ENCODE results near the gene SPIRE1. TPM values are rescaled to one million over a fixed set of nuclear protein-coding genes. Genes with fewer than 3 reads are reported as not detected.
"Not testable (repeated sequence)": the region's sequence is repeated elsewhere in the genome, so short reads cannot be mapped to it uniquely, and the experiment has no call there.

SPIRE1 gene
- total RNA-seq, 1 donor from 2014 or later = 41.0 TPM

DNA sequence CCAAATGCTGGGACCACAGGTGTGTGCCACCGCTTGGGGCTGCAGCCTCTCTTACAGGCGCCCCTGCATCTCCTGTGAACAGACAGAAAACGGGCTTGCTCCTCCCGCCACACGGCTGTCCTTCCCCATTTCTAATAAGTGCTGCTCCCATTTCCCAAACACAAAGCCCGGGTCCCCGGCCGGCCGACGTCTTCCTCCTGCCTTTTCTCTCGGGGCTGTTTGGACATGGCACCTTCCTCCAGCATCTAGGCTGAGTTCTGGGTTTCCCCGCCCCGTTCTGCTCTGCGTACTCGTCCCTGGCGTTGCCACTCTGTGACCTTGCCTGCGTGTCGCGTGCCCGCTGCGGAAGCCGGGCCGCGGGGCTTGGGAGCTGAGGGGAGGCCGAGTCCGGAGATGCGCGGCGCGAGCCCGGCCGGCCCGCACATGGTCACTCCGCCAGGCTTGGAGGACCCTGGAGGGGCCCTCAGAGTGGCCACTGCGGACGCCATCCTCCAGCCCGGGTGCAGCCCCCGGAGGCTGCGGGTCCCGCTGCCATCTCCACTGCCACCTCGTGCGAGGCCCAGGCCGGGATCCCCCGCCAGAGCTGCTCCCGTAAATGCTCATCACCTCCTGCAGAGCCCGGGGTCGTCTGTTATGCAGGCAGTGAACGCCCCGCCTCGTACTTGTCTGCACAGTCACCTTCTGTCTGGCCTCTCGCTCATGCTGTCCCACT, 223.9 kb downstream of the SPIRE1 start:
- ATAC-seq (no peak), DNase-seq (no peak)
- intact Hi-C loops (cut with micrococcal nuclease) = no loop called here

DNA sequence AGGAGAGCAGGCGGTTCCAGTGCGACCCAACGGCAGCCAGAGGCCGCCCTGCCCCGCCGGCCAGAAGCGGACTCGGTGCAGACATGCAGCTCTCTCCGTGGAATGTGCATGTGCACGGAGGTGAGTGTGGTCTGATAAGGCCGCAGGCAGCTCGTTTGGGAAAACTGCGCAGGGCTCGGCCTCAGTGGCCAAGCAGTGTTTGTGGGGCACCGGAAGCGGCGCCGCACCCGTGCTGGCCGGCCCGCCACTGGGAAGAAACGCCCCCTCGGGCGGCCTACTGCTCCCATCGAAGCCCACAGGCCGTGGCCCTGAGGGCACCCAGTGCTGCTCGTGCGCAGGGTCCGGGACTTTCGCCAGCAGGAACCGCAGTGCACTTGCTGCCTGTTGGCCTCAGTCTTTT, 225.0 kb downstream of the SPIRE1 start:
- ATAC-seq (no peak), DNase-seq (no peak)
- intact Hi-C loops (cut with micrococcal nuclease) = no loop called here

DNA sequence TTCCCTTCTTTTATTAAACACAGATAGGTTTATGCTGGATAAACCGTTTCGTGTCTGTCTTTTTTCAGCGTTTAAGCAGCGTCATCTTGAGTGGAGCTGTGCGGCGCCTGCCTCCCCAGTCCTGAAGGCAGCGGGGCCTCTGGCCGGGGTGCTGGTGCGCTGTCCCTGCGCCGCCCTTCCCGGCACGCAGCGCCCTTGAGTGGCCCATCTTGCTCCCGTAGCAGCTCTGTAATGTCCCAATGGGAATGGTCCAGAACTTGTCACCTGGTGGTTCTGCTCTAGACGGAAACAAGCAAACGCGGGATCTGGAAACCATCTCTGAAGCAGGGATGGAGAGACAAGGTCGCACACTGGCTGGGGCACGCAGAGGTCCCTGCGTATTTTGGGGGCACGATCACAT, 225.7 kb downstream of the SPIRE1 start:
- DNase-seq (no peak), ATAC-seq (no peak)
- intact Hi-C loops (cut with micrococcal nuclease) = no loop called here

DNA sequence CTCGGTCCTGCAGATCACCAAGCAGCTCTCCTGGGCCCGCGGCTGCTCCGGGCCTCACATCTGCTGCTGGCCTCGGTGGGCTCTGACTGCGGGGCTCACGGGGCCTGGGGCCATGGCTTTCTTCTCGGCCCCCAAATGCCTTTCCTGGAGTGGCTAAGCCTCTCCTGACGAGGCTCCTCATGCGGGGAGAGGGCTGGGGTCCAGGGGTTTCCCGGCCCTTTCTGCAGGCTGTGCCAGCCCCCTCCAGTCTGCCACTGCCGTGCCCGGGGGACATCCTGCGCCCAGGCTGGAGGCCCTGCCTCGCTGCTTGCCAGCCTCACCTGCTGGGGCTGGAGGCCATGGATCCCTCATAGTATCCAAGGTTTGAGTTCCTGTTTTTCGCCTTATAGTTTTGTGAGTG, 226.3 kb downstream of the SPIRE1 start:
- intact Hi-C loops (cut with micrococcal nuclease) = no loop called here
- ATAC-seq (no peak), DNase-seq (no peak)

DNA sequence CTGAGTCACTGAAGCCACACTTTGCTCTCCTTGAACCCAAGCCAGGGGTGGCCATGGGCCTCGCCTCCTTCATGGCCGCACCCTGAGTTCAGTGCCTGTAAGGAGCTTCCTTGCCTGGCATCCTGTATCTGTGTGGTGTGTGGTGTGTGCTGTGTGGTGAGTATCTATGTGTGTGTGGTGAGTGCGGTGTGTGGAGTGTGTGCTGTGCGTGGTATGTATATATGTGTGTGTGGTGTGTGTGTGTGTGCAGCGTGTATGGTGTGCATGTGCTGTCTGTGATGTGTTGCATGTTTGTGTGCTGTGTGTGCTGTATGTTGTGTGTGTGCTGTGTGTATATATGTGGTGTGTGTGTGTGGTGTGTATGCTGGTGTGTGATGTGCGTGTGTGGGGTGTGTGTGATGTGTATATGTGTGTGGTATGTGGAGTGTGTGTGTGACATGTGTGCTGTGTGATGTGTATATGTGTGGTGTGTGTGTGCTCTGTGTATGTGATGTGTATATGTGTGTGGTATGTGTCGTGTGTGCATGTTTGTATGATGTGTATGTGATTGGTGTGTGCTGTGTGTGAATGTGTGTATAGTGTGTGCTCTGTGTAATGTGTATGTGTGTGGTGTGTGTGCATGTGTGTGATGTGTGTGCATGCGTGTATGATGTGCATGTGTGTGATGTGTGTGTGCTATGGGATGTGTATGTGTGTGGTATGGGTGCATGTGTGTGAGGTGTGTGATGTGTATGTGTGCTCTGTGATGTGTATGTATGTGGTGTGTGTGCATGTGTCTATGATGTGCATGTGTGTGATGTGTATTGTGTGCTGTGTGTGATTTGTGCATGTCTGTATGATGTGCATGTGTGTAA, 227.5 kb downstream of the SPIRE1 start:
- intact Hi-C loops (cut with micrococcal nuclease) = no loop called here
- ATAC-seq = no peak
- DNase-seq = no peak

DNA sequence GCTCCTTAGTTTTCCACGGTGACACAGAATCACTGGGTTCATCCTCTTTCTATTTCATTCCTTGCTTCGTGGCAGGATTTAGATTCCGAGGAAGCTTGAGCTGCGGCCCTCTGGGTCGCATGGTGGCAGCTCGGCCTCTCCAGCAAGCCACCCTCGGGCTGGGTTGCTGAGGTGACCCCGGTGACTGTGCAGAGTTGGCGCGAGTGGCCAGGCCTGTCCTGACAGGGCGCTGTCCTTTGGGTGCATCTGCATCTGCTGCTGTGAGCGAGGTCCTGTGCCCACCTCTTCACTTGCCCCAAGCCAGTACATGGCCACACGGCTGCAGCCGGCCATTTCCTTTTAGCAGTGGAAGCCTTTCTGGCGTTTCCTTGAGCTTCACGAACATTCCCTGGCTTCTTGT, 228.4 kb downstream of the SPIRE1 start:
- intact Hi-C loops (cut with micrococcal nuclease) = no loop called here
- no peak for ATAC-seq

DNA sequence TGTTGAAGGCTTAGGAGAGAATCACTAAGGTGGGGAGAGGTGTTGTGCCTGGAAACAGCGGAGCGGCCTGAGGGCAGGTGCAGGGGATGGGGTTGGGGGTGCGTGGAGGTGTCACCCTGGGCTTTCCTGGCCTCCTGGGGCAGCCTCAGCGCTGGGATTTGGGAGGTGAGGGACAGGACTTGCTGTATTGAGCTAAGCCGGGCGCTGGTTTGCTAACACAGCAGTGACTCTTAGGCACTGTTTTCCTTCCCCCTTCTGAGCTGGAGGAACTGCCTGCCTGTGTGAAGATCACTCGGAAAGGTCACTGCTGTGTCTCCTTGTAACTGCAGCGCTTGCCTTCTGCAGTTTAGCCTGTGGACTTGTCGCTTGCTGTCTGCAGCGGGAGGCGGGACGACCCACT, 229.0 kb downstream of the SPIRE1 start:
- no peak for DNase-seq
- intact Hi-C loops (cut with micrococcal nuclease) = no loop called here

More for the DNA sequence above, 228.4 kb downstream of the SPIRE1 start:
- no peak for DNase-seq

DNA sequence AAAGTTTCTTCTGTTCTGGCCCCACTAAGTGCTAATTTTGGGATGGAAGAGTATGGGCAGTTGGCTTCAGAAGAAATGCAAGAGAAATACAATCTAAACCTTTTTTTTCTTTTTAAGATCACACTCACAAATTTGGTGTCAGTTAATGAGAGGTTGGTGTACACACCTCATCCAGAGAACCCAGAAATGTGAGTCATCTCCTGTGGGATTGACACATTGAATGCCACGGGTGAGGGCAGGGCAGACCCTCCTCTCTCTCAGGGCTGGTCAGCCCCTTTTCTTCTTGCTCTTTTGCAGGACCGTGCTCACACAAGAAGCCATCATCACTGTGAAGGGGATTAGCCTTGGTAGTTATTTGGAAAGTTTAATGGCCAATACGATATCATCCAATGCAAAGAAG, 231.0 kb downstream of the SPIRE1 start:
- ATAC-seq (no peak), DNase-seq (no peak)
- intact Hi-C loops (cut with micrococcal nuclease) = no loop called here

More for the DNA sequence above, 229.0 kb downstream of the SPIRE1 start:
- ATAC-seq = no peak

DNA sequence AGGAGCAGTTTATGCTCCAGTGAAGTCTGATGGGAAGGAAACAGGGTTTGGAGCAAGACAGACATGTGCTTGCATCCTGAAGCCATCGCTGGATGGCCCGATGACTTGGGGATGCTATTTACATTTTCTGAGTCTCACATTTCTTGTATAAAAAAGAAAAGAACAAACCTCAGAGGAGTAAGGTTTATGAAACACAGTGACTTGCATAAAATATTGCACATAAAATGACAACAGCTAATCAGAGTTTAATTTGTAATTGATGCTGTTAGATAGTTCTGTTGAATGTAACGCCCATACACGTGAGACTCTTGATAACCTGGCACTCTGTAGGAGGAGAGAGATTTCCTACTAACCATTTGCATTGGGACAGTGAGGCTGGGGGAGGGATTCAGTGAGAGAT, 233.7 kb downstream of the SPIRE1 start:
- intact Hi-C loops (cut with micrococcal nuclease) = no loop called here
- ATAC-seq (no peak), DNase-seq (no peak)

DNA sequence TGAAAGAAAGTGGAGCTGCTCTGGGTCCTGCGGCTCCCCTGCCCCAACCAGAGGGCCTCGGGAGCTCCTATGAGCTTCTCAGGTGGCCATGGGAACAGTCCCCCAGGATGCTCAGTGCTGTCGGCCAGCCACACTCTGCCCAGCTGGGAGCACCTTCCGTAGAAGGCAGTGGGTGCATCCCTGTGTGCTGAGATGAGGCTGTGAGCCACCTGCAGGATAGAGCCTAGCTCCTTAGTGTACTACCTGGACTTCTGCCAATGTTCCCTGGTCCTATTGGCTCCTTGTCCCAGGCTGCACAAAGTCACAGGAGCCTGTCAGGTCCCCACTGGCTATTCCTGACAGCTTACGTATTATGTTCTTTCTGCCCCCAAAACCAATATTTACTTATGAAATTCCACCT, 234.1 kb downstream of the SPIRE1 start:
- intact Hi-C loops (cut with micrococcal nuclease) = no loop called here
- ATAC-seq (peak; percentile 62), DNase-seq (no peak)

DNA sequence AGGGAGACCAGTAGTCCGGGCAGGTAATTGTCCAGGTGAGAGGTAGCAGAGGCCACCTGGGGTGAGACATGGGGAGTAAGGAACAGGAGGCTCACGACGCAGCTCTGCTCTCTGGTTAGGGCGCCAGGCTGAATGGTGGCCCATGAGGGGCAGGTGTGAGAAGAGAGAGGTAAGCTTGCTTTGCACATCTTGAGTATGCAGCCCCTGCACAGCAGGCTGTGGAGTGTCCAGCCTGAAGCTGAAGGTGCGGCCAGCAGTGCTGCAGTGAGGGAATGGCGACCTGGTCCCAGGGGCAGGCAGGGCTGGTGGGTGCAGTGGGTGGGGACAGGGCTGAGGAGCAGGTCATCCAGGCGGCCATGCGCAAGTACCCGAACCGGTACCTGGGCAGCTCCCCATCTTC, 234.5 kb downstream of the SPIRE1 start:
- intact Hi-C loops (cut with micrococcal nuclease) = no loop called here
- DNase-seq (no peak), ATAC-seq (no peak)

DNA sequence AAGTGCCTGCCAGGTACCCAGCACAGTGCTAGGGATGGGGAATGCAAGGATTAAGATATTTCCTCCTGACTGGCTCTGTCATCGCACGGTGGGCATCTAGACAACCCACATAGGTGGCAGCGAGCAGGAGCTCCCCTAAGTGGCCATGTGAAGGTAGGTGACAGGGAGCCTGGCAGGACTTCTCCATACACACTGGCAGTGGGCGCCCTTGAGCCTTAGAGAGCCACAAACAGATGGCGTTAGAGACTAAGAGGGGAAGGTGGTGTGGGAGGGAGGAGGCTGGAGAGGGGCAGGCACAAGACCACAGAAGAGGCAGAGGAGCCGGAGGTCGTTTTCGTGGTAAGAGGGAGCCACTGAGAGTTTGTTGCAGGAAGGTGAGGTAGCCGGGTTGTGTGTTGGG, 235.0 kb downstream of the SPIRE1 start:
- DNase-seq = no peak

DNA sequence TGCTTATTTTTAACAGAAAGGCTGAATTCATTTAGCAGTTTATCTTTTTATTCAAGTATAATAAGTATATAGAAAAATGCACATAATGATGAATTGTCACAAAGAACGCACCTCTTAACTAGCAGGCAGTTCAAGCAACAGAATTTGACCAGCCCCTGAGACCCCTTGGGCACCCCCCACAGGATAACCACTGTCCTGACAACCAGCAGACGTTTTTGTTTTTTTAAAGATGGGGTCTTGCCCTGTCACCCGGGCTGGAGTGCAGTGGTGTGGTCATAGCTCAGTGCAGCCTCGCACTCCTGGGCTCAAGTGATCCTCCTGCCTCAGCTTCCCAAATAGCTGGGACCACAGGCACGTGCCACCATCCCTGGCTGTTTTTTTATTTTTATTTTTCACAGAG, 236.2 kb downstream of the SPIRE1 start:
- DNase-seq = no peak
- intact Hi-C loops (cut with micrococcal nuclease) = no loop called here
- ATAC-seq = no peak

More for the DNA sequence above, 235.0 kb downstream of the SPIRE1 start:
- peak; percentile 11 for ATAC-seq
- intact Hi-C loops (cut with micrococcal nuclease) = no loop called here

DNA sequence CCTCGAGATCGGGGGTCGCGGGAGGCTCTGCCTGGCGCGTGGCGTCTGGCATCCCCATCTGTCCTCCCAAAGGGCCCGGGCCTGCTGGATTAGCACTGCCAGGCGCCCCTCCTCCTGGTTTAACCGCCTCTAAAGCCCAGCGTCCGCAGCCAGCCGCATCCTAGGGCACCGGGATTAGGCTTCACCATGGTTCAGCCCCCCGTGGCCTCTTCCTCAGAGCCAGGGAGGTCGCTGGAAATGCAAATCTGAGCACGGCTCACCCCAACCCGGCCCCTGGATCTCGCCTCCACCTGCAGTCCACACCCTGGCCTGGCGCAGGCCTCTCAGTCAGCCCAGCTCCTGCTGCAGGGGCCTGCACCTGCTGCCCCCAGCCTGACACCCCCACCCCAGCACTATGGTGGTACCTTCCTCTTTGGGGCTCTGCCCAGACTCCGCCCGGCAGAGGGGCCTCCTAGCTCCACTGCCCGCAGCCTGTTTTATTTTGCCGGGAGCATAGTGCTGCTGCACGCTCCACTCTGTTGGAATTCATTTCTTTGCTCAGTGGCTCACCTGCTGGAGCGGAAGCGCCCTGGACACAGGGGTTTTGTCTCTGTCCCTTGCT, 237.0 kb downstream of the SPIRE1 start:
- peak; percentile 35 for ATAC-seq
- intact Hi-C loops (cut with micrococcal nuclease) = no loop called here
- no peak for DNase-seq

DNA sequence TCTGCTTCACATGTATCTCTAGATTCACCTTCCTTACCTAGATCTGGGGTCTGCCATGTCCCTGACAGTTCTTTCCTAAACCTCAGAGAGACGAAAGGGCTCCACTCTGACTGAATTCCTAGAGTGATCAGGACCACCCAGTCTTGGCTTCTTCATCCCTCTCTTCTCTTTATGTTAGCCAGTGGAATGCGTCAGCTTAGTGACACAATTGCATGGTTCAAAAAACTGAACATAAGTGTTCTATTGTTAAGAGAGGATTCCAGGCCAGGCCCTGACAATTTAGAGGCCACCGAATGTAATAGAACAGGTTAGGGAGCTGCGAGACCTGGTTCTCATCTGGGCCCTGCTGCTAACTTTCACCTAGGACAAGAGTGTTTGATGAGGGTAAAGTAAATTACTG, 240.2 kb downstream of the SPIRE1 start:
- ATAC-seq (no peak), DNase-seq (no peak)
- intact Hi-C loops (cut with micrococcal nuclease) = no loop called here

DNA sequence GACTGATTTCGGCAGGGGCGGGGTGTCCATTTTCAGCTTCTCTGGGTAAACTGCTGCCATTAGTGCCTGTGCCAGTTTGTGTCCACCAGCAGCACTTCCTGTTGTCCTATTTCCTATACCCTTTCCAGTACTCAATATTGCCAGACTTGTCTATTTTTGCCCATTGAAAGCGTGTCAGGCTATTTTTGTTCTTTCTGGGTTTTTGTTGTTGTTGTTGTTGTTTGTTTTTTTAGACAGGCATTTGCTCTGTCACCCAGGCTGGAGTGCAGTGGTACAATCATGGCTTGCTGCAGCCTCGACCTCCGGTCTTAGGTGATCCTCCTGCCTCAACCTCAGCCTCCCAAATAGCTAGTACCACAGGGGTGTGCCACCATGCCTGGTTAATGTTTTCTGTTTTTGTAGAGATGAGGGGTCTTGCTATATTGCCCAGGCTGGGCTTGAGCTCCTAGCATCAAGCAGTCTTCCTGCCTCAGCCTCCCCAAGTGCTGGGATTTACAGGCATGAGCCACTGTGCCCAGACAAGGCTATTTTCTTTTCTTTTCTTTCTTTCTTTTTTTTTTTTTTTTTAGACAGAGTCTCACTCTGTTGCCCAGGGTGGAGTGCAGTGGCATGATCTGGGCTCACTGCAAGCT, 241.7 kb downstream of the SPIRE1 start:
- intact Hi-C loops (cut with micrococcal nuclease) = no loop called here
- ATAC-seq (no peak), DNase-seq (no peak)

DNA sequence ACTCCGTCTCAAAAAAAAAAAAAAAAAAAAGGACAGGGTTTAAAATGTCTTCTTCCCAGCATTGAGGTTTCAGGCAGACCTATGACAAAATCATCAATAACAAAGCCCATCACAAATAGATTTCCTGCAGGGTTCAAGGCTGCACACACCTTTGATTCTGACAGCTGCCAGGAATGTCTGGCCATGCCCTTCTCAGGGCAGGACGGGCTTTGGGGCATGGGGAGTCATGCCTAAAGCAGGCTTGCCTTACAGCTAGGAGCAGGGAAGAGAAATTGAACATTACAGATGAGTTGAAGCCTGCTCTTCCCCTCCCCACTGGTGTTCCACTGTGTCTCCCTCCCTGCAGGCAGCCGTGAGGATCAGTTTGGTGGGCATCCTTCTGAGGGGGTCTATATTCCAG, 246.5 kb downstream of the SPIRE1 start:
- intact Hi-C loops (cut with micrococcal nuclease) = no loop called here
- DNase-seq (no peak), ATAC-seq (no peak)

DNA sequence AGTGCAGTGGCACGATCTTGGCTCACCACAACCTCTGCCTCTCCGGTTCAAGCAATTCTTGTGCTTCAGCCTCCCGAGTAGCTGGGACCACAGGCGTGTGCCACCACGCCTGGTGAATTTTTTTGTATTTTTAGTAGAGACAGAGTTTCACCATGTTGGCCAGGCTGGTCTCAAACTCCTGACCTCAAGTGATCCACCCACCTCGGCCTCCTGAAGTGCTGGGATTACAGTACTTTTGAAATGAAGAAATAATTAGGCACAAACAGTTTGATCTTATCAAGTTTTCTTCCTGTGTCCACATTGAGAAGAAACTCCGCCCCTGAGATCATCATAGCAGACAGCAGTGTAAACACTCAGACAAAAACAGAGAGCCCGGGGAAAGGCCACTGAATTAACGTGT, 247.2 kb downstream of the SPIRE1 start:
- ATAC-seq; intact Hi-C loops (cut with micrococcal nuclease); DNase-seq: not testable (repeated sequence)

DNA sequence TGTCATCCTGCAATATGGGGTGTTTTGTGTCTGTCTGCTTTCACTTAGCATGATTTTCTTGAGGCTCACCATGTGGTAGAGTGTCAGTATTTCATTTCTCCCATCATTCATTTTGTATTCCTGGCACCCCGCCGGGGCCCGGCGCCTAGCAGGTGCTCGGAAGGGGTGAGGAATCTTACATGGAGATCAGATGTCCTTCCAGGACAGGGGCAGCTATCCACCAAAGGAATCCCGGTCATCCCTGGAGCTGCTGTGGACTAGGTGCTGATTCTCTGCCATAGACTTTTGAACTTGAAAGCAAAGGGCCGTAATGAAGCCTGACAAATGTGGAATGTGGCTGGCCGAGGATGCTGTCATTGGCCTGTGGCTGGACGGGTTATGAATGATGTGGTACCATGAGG, 247.8 kb downstream of the SPIRE1 start:
- ATAC-seq = no peak
- no peak for DNase-seq
- intact Hi-C loops (cut with micrococcal nuclease) = no loop called here

DNA sequence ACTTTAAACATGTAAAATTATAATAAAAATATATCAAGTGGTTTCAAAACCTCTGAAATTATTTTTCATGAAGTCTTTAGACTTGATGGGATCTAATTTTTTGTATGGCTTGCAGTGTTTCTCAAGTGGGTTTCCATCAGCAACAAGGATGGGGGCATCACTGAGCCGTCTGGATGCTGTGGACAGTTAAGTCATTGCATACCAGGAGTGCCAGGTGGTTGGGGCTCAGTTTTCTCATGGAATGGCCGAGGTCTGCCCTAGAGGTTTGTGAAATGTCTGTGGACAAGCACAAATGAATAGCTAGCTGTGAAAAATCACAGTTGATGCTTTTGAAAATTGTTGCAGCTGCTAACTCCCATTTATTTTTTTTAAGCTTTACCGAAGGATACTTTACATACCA, 248.4 kb downstream of the SPIRE1 start:
- ATAC-seq (no peak), DNase-seq (no peak)
- intact Hi-C loops (cut with micrococcal nuclease) = no loop called here

All from left ventricle myocardium superior (tissue), 1 donor.